Measurements from ENCODE around the gene UQCR11.

- TF ChIP-seq CTCF (IDR thresholded peaks at IDR 0.05): peak in 1 of 7 experiments; percentile 22
- peak; percentile 66 to 82 (median 78) for TF ChIP-seq POLR2A (IDR thresholded peaks at IDR 0.05)
These were observed 13.1 kb downstream of the UQCR11 start for GRCh38 chr19:1592024-1592754.

Measured in body of pancreas (tissue), 4 donors.